HEK293 (cell line): ENCODE data around the gene UPK1A.

Experiments used
- CTCF ChIA-PET: fragments of 350-600 bp; formaldehyde crosslinking; extraction: SDS; loops from one replicate; lab custom pipeline; 2021; ENCODE audit warnings: antibody characterized with exemption; lab: Yijun Ruan, JAX
- POLR2A ChIA-PET: fragments of 300-600 bp; formaldehyde crosslinking; extraction: SDS; loops from one replicate; lab custom pipeline; 2020; ENCODE audit warnings: antibody characterized with exemption, inconsistent platforms; lab: Yijun Ruan, JAX
- H3K27ac ChIP-seq: fragments of 200-500 bp; sonication (Bioruptor generic); 2 replicates; pipeline ENCODE4 v1.5.1; 2014; ENCODE audit warnings: low read depth, low read length, control low read depth, inconsistent platforms; ENCODE audit errors: extremely low read depth
- H3K36me3 ChIP-seq, 2 experiments: fragments of 200-500 bp in 1 of 2; sonication (Bioruptor generic) in 1 of 2; 1 replicate in 1 of 2; 2 replicates in 1 of 2; pipeline ENCODE4 v1.5.1; 2014 to 2017; ENCODE audit warnings: inconsistent platforms in 2 of 2, low read length in 2 of 2; ENCODE audit not compliant: control insufficient read depth in 2 of 2, insufficient read depth in 1 of 2
- H3K4me1 ChIP-seq: fragments of 200-500 bp; sonication (Bioruptor generic); 2 replicates; pipeline ENCODE4 v1.5.1; 2014; ENCODE audit warnings: mild to moderate bottlenecking, low read length, inconsistent platforms; ENCODE audit not compliant: control insufficient read depth, insufficient read depth
- H3K4me3 ChIP-seq: 2 replicates; pipeline ENCODE4 v1.5.1; 2011; ENCODE audit warnings: low read depth, mild to moderate bottlenecking, control low read depth, low read length, moderate library complexity
- H3K9me3 ChIP-seq: fragments of 200-500 bp; sonication (Bioruptor generic); 2 replicates; pipeline ENCODE4 v1.5.1; 2014; ENCODE audit warnings: low read depth, low read length, inconsistent platforms; ENCODE audit not compliant: control insufficient read depth, insufficient read depth
- FEZF1 ChIP-seq: fragments of 450-650 bp; formaldehyde crosslinking; IDR thresholded peaks from 2 replicates; pipeline ENCODE4 v1.5.1; 2016; ENCODE audit warnings: missing biosample characterization, missing genetic modification characterization
- HOXA7 ChIP-seq: sonication (generic); formaldehyde crosslinking; IDR thresholded peaks from 2 replicates; pipeline ENCODE4 v1.8.1; 2022; ENCODE audit warnings: missing genetic modification reagents, borderline replicate concordance
- HOXD13 ChIP-seq: sonication (generic); formaldehyde crosslinking; IDR thresholded peaks from 2 replicates; pipeline ENCODE4 v1.8.0; 2022; ENCODE audit warnings: missing genetic modification reagents, borderline replicate concordance
- KLF10 ChIP-seq: fragments of 450-650 bp; IDR thresholded peaks from 2 replicates; pipeline ENCODE4 v1.5.1; 2018; ENCODE audit warnings: missing biosample characterization, mild to moderate bottlenecking, missing genetic modification characterization
- SP2 ChIP-seq: fragments of 450-650 bp; formaldehyde crosslinking; IDR thresholded peaks from 2 replicates; pipeline ENCODE4 v1.5.1; 2016; ENCODE audit warnings: missing biosample characterization, missing genetic modification characterization
- ZBTB20 ChIP-seq: fragments of 450-650 bp; formaldehyde crosslinking; IDR thresholded peaks from 2 replicates; pipeline ENCODE4 v1.5.1; 2016; ENCODE audit warnings: missing biosample characterization, missing genetic modification characterization
- ZBTB7A ChIP-seq: fragments of 450-650 bp; formaldehyde crosslinking; IDR thresholded peaks from 2 replicates; pipeline ENCODE4 v1.5.1; 2016; ENCODE audit warnings: low read depth, missing biosample characterization, missing genetic modification characterization
- ZNF138 ChIP-seq: fragments of 450-650 bp; formaldehyde crosslinking; IDR thresholded peaks from 2 replicates; pipeline ENCODE4 v1.5.1; 2016; ENCODE audit warnings: missing biosample characterization, missing genetic modification characterization, borderline replicate concordance
- ZNF175 ChIP-seq: fragments of 450-650 bp; formaldehyde crosslinking; IDR thresholded peaks from 2 replicates; pipeline ENCODE4 v1.5.1; 2016; ENCODE audit warnings: missing biosample characterization, missing genetic modification characterization
- ZNF19 ChIP-seq: fragments of 450-650 bp; formaldehyde crosslinking; IDR thresholded peaks from 2 replicates; pipeline ENCODE4; 2016; ENCODE audit warnings: missing biosample characterization, missing genetic modification characterization, low read depth
- ZNF202 ChIP-seq: fragments of 450-650 bp; formaldehyde crosslinking; IDR thresholded peaks from 2 replicates; pipeline ENCODE4 v1.5.1; 2016; ENCODE audit warnings: missing biosample characterization, missing genetic modification characterization, borderline replicate concordance
- ZNF211 ChIP-seq: fragments of 450-650 bp; formaldehyde crosslinking; IDR thresholded peaks from 2 replicates; pipeline ENCODE4 v1.5.1; 2016; ENCODE audit warnings: low read depth, missing biosample characterization, missing genetic modification characterization
- ZNF214 ChIP-seq: fragments of 450-650 bp; formaldehyde crosslinking; IDR thresholded peaks from 2 replicates; pipeline ENCODE4 v1.5.1; 2017; ENCODE audit warnings: missing biosample characterization, mild to moderate bottlenecking, missing genetic modification characterization, borderline replicate concordance
- ZNF223 ChIP-seq: fragments of 450-650 bp; formaldehyde crosslinking; IDR thresholded peaks from 2 replicates; pipeline ENCODE4 v1.5.1; 2016; ENCODE audit warnings: missing biosample characterization, missing genetic modification characterization
- ZNF341 ChIP-seq: fragments of 450-650 bp; formaldehyde crosslinking; IDR thresholded peaks from 2 replicates; pipeline ENCODE4; 2016; ENCODE audit warnings: low read depth, missing biosample characterization, missing genetic modification characterization
- ZNF404 ChIP-seq: fragments of 450-650 bp; formaldehyde crosslinking; IDR thresholded peaks from 2 replicates; pipeline ENCODE4 v1.5.1; 2017; ENCODE audit warnings: missing biosample characterization, missing genetic modification characterization
- ZNF416 ChIP-seq: fragments of 450-650 bp; formaldehyde crosslinking; IDR thresholded peaks from 2 replicates; pipeline ENCODE4 v1.5.1; 2016; ENCODE audit warnings: missing biosample characterization, missing genetic modification characterization
- ZNF423 ChIP-seq: fragments of 450-650 bp; formaldehyde crosslinking; IDR thresholded peaks from 2 replicates; pipeline ENCODE4 v1.5.1; 2016; ENCODE audit warnings: missing biosample characterization, missing genetic modification characterization
- ZNF529 ChIP-seq: fragments of 450-650 bp; formaldehyde crosslinking; IDR thresholded peaks from 2 replicates; pipeline ENCODE4 v1.5.1; 2017; ENCODE audit warnings: missing genetic modification characterization, missing biosample characterization; ENCODE audit not compliant: insufficient replicate concordance
- ZNF548 ChIP-seq: fragments of 450-650 bp; formaldehyde crosslinking; IDR thresholded peaks from 2 replicates; pipeline ENCODE4 v1.5.1; 2016; ENCODE audit warnings: missing biosample characterization, missing genetic modification characterization
- ZNF621 ChIP-seq: fragments of 450-650 bp; formaldehyde crosslinking; IDR thresholded peaks from 2 replicates; pipeline ENCODE4 v1.5.1; 2017; ENCODE audit warnings: missing biosample characterization, missing genetic modification characterization
- ZNF701 ChIP-seq: fragments of 450-650 bp; formaldehyde crosslinking; IDR thresholded peaks from 2 replicates; pipeline ENCODE4 v1.5.1; 2016; ENCODE audit warnings: missing biosample characterization, missing genetic modification characterization
- TF ChIP-seq, protein P1 (sequence below): fragments of 450-650 bp; formaldehyde crosslinking; IDR thresholded peaks from 2 replicates; pipeline ENCODE4 v1.5.1; 2016; ENCODE audit warnings: missing biosample characterization, missing genetic modification characterization
- TF ChIP-seq, protein P2 (sequence below): fragments of 450-650 bp; formaldehyde crosslinking; IDR thresholded peaks from 2 replicates; pipeline ENCODE4 v1.5.1; 2016; ENCODE audit warnings: missing biosample characterization, missing genetic modification characterization
- TF ChIP-seq, protein P3 (sequence below): fragments of 450-650 bp; formaldehyde crosslinking; IDR thresholded peaks from 2 replicates; pipeline ENCODE4 v1.5.1; 2017; ENCODE audit warnings: missing biosample characterization, missing genetic modification characterization

The UPK1A gene

DNA sequence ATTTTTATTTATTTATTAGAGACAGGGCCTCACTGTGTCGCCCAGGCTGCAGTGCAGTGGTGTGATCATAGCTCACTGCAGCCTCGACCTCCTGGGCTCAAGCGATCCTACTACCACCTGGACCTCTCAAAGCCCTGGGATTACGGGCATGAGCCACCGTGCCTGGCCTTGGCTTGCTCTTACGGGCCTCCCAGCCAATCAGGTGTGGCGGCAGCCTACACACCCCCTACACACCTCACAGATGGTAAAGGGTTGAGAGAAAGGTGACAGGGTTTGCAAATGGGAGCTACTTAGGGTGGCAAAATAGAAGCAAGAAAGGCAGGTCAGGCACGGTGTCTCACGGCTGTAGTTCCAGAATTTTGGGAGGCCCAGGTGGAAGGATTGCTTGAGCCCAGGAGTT lies 37.0 kb downstream of the UPK1A start:
- Histone ChIP-seq H3K9me3 (no peaks in the 10 kb centered on the region), H3K4me1 (peaks cover 6% of the 10 kb centered on the region), H3K36me3 (no peaks in the 10 kb centered on the region; a peak in 1 of 3 replicates), H3K4me3 (no peak overlapping the region), H3K27ac (no peak overlapping the region)
- POLR2A ChIA-PET: interaction anchor here (1.0 to 2.6 kb wide), 20 partner anchors 9 to 1668 kb away, joined by 3 to 38 read pairs (median 5); partner anchors contain the start of genes COX6B1, LIN37, PSENEN and U2AF1L4
- CTCF ChIA-PET: interaction anchor here (0.6 to 5.7 kb wide), 14 partner anchors 9 to 576 kb away, joined by 3 to 46 read pairs (median 4); partner anchors contain the start of gene COX6B1
- TF ChIP-seq ZBTB20 (tag by site-specific recombination) (no peak), ZNF621 (tag by site-specific recombination) (no peak), ZNF341 (tag by site-specific recombination) (no peak), ZNF423 (tag by site-specific recombination) (no peak), ZNF529 (tag by site-specific recombination) (no peak), KLF10 (tag by site-specific recombination) (peak; percentile 96), ZNF214 (no peak), HOXD13 (no peak)

DNA sequence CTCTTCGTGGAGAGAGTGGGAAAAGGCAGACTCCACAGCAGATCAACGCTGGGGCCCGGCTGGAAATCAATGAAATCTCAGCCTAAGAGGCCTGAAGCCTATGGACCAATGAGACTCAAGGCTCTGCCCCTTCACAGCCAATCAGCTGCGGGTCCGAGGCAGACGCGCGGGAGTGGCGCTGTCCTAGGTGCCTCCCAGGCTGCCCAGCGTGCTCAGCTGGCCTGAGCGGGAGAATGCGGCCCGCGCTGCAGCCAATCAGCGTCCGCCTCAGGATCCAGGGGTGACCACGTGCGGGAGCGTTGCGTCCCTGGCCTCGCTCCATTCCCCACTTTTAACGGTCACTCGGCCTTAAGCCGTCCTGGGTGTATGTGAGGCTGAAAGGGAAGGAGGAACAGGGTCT lies 37.9 kb downstream of the UPK1A start, which contains the start of gene ZBTB32:
Gene ZBTB32 (plus strand): TSS at position 341 of the 400 bp plus-strand sequence. CDS start 10,069 bp downstream, outside the sequence.
- Histone ChIP-seq H3K4me1 (peaks cover 6% of the 10 kb centered on the region), H3K9me3 (no peaks in the 10 kb centered on the region), H3K4me3 (no peak within 1 kb of the TSS)
- TF ChIP-seq, protein P1, sequence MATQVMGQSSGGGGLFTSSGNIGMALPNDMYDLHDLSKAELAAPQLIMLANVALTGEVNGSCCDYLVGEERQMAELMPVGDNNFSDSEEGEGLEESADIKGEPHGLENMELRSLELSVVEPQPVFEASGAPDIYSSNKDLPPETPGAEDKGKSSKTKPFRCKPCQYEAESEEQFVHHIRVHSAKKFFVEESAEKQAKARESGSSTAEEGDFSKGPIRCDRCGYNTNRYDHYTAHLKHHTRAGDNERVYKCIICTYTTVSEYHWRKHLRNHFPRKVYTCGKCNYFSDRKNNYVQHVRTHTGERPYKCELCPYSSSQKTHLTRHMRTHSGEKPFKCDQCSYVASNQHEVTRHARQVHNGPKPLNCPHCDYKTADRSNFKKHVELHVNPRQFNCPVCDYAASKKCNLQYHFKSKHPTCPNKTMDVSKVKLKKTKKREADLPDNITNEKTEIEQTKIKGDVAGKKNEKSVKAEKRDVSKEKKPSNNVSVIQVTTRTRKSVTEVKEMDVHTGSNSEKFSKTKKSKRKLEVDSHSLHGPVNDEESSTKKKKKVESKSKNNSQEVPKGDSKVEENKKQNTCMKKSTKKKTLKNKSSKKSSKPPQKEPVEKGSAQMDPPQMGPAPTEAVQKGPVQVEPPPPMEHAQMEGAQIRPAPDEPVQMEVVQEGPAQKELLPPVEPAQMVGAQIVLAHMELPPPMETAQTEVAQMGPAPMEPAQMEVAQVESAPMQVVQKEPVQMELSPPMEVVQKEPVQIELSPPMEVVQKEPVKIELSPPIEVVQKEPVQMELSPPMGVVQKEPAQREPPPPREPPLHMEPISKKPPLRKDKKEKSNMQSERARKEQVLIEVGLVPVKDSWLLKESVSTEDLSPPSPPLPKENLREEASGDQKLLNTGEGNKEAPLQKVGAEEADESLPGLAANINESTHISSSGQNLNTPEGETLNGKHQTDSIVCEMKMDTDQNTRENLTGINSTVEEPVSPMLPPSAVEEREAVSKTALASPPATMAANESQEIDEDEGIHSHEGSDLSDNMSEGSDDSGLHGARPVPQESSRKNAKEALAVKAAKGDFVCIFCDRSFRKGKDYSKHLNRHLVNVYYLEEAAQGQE (tag by site-specific recombination): peak; percentile 98
- no peak for TF ChIP-seq SP2 (tag by site-specific recombination)
- no peak for TF ChIP-seq ZNF19 (tag by site-specific recombination)
- TF ChIP-seq, all 188 proteins: peak for 1
- H3K27ac ChIP-seq: no peak within 1 kb of the TSS
- H3K36me3 ChIP-seq: no peaks in the 10 kb centered on the region; a peak in 1 of 3 replicates
- ChIA-PET CTCF (interaction anchor here (0.6 to 5.7 kb wide), 7 partner anchors 8 to 416 kb away, joined by 3 to 46 read pairs (median 4); no protein-coding TSS in a partner anchor), POLR2A (interaction anchor here (1.4 kb wide), 1 partner anchor 9 kb away, joined by 3 read pairs; no protein-coding TSS in a partner anchor)

DNA sequence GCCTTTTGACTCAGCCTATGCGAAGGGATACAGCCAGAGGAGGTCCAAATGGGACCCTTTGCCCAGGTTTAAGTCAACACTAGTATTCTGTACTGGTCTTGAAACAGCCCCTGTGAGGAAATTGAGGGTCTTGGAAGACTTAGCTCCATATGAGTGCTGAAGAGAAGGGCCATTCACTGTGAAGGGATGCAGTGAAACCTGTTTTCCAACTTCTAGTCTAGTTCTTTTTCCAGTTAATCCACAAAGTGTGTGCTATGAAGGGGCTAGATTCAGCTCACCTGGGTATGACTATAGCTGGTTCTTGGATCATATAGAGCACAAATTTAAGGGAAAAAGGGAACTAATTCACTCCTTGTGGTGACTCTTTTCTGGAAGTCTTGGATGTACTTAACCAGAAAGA lies 42.1 kb downstream of the UPK1A start:
- Histone ChIP-seq H3K4me1 (0 out of 2 replicates have a peak, but pooled peaks cover 2% of the 10 kb centered on the region), H3K27ac (no peak overlapping the region), H3K9me3 (no peaks in the 10 kb centered on the region), H3K36me3 (no peaks in the 10 kb centered on the region; a peak in 1 of 3 replicates), H3K4me3 (no peak overlapping the region)
- ChIA-PET POLR2A (interaction anchor here (0.7 to 1.4 kb wide), 6 partner anchors 7 to 112 kb away, joined by 3 to 5 read pairs (median 4); partner anchors contain the start of gene LIN37), CTCF (interaction anchor here (0.5 to 4.2 kb wide), 7 partner anchors 14 to 259 kb away, joined by 3 to 29 read pairs (median 4); no protein-coding TSS in a partner anchor)
- TF ChIP-seq ZNF701 (tag by site-specific recombination) (no peak), HOXA7 (CRISPR knock-in tag) (no peak), ZNF548 (no peak), ZNF202 (tag by site-specific recombination) (no peak), ZNF175 (tag by site-specific recombination) (no peak), ZNF211 (tag by site-specific recombination) (no peak), FEZF1 (tag by site-specific recombination) (no peak), ZBTB7A (tag by site-specific recombination) (no peak), HOXD13 (no peak), ZNF138 (tag by site-specific recombination) (no peak), ZNF404 (no peak), ZNF416 (tag by site-specific recombination) (no peak), ZNF423 (tag by site-specific recombination) (no peak), ZNF223 (tag by site-specific recombination) (no peak)
- TF ChIP-seq, protein P2, sequence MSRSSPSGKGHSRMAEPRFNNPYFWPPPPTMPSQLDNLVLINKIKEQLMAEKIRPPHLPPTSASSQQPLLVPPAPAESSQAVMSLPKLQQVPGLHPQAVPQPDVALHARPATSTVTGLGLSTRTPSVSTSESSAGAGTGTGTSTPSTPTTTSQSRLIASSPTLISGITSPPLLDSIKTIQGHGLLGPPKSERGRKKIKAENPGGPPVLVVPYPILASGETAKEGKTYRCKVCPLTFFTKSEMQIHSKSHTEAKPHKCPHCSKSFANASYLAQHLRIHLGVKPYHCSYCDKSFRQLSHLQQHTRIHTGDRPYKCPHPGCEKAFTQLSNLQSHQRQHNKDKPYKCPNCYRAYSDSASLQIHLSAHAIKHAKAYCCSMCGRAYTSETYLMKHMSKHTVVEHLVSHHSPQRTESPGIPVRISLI (tag by site-specific recombination): no peak
- TF ChIP-seq, protein P3, sequence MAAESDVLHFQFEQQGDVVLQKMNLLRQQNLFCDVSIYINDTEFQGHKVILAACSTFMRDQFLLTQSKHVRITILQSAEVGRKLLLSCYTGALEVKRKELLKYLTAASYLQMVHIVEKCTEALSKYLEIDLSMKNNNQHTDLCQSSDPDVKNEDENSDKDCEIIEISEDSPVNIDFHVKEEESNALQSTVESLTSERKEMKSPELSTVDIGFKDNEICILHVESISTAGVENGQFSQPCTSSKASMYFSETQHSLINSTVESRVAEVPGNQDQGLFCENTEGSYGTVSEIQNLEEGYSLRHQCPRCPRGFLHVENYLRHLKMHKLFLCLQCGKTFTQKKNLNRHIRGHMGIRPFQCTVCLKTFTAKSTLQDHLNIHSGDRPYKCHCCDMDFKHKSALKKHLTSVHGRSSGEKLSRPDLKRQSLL: no peak
